Breast epithelium (tissue), 3 donors: Measurements from ENCODE around the gene RAPGEF1.

Source experiments
- POLR2A ChIP-seq: fragments of 450-650 bp; IDR thresholded peaks from one replicate; pipeline ENCODE4 v1.6.1; 2016; ENCODE audit warnings: antibody characterized with exemption, mild to moderate bottlenecking, moderate library complexity
- TF ChIP-seq, protein P1 (sequence below), 3 donors: fragments of 450-650 bp; IDR thresholded peaks; one replicate each; pipeline ENCODE4 v1.5.1; 2016 to 2017; ENCODE audit warnings: antibody characterized with exemption in 3 of 3, mild to moderate bottlenecking in 3 of 3, moderate library complexity in 3 of 3

DNA sequence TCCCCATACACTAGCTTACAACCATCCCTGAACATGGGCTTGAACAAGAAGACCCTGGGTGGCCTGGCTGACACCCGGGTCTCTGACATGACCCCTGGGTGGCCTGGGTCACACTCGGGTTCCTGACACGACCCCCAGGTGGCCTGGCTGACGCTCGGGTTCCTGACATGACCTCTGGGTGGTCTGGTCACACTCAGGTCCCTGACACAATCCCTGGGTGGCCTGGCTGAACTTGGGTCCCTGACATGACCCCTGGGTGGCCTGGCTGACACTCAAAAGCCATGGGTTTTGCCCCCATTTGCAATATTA, 156.6 kb downstream of the RAPGEF1 start:
- TF ChIP-seq POLR2A: no peak
- TF ChIP-seq, protein P1, sequence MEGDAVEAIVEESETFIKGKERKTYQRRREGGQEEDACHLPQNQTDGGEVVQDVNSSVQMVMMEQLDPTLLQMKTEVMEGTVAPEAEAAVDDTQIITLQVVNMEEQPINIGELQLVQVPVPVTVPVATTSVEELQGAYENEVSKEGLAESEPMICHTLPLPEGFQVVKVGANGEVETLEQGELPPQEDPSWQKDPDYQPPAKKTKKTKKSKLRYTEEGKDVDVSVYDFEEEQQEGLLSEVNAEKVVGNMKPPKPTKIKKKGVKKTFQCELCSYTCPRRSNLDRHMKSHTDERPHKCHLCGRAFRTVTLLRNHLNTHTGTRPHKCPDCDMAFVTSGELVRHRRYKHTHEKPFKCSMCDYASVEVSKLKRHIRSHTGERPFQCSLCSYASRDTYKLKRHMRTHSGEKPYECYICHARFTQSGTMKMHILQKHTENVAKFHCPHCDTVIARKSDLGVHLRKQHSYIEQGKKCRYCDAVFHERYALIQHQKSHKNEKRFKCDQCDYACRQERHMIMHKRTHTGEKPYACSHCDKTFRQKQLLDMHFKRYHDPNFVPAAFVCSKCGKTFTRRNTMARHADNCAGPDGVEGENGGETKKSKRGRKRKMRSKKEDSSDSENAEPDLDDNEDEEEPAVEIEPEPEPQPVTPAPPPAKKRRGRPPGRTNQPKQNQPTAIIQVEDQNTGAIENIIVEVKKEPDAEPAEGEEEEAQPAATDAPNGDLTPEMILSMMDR (IDR thresholded peaks at IDR 0.05): no peak
